A673 (cell line): ENCODE results near the gene SNRNP40.
A peak's percentile ranks its signal among the peaks of the same experiment; 100 is the strongest.

Experiments used
- CTCF ChIP-seq: fragments of 300-800, 200-600 bp; sonication (generic); conservative IDR thresholded peaks from 2 replicates; pipeline ENCODE4 v1.5.1; 2017; ENCODE audit warnings: low read depth, mild to moderate bottlenecking, antibody characterized with exemption, low read length, moderate library complexity, mixed read lengths
- EZH2 ChIP-seq: fragments of 200-600 bp; sonication (generic); IDR thresholded peaks from 2 replicates; pipeline ENCODE4 v1.6.1; 2017; ENCODE audit warnings: borderline replicate concordance, low read depth, mild to moderate bottlenecking, mixed read lengths, antibody characterized with exemption, low read length; ENCODE audit not compliant: poor library complexity, severe bottlenecking

GRCh38 chr1:31335007-31335406 is 38.4 kb upstream of the SNRNP40 start:
- peak; percentile 57 for TF ChIP-seq CTCF
- TF ChIP-seq EZH2: no peak
